HepG2 (cell line): Measurements from ENCODE around the gene MIF. TPM values are rescaled to one million over a fixed set of nuclear protein-coding genes. Genes with fewer than 3 reads are reported as not detected.

Experiments used
- BORCS8-MEF2B ChIP-seq: sonication (generic); formaldehyde crosslinking; IDR thresholded peaks from 2 replicates; pipeline ENCODE4 v1.8.0; 2022; ENCODE audit warnings: mild to moderate bottlenecking, missing genetic modification reagents
- CREB1 ChIP-seq, 2 experiments: fragments of 450-650 bp in 1 of 2; IDR thresholded peaks; 2 replicates each; pipeline ENCODE4 v1.6.1; 2016 to 2017; ENCODE audit warnings: control low read depth in 1 of 2, mild to moderate bottlenecking in 1 of 2, missing compliant biosample characterization in 1 of 2, missing genetic modification characterization in 1 of 2
- EP300 ChIP-seq, 3 experiments: sonication (generic) in 1 of 3; formaldehyde crosslinking in 1 of 3; IDR thresholded peaks; 2 replicates each; pipeline versions ENCODE4 v1.5.1 to v1.6.1; 2011 to 2020; ENCODE audit warnings: low read depth in 2 of 3, low read length in 2 of 3, borderline replicate concordance in 1 of 3, improper control_type of control experiment in 1 of 3, mild to moderate bottlenecking in 1 of 3, missing genetic modification reagents in 1 of 3, moderate library complexity in 1 of 3
- FOXA3 ChIP-seq: IDR thresholded peaks from 2 replicates; pipeline ENCODE4 v1.6.1; 2016; ENCODE audit warnings: missing genetic modification reagents, missing compliant biosample characterization
- HDAC1 ChIP-seq: sonication (generic); formaldehyde crosslinking; IDR thresholded peaks from 2 replicates; pipeline ENCODE4 v1.5.1; 2020; ENCODE audit warnings: mild to moderate bottlenecking, missing genetic modification reagents
- IKZF5 ChIP-seq: IDR thresholded peaks from 2 replicates; pipeline ENCODE4 v1.6.1; 2018; ENCODE audit warnings: missing genetic modification reagents, mild to moderate bottlenecking, missing compliant biosample characterization
- LCORL ChIP-seq, 2 experiments: fragments of 450-650 bp in 1 of 2; sonication (generic) in 1 of 2; formaldehyde crosslinking in 1 of 2; IDR thresholded peaks; 2 replicates each; pipeline versions ENCODE4 v1.5.0 to v1.6.1; 2017 to 2020; ENCODE audit warnings: antibody characterized with exemption in 1 of 2, missing genetic modification reagents in 1 of 2
- MTF2 ChIP-seq: sonication (generic); formaldehyde crosslinking; IDR thresholded peaks from 2 replicates; pipeline ENCODE4 v1.5.0; 2020; ENCODE audit warnings: missing genetic modification reagents, borderline replicate concordance
- NFKB2 ChIP-seq: sonication (generic); formaldehyde crosslinking; IDR thresholded peaks from 2 replicates; pipeline ENCODE4 v1.4.0; 2020; ENCODE audit warnings: missing genetic modification reagents, borderline replicate concordance
- PHF21A ChIP-seq: sonication (generic); formaldehyde crosslinking; IDR thresholded peaks from 2 replicates; pipeline ENCODE4 v1.5.0; 2020; ENCODE audit warnings: mild to moderate bottlenecking, missing genetic modification reagents
- PRPF4 ChIP-seq: fragments of 200-400 bp; formaldehyde crosslinking; IDR thresholded peaks from 2 replicates; pipeline ENCODE4 v1.6.1; 2016; ENCODE audit warnings: low read length, low read depth; ENCODE audit not compliant: poor library complexity, severe bottlenecking
- RAD21 ChIP-seq: fragments of 450-650 bp; formaldehyde crosslinking; IDR thresholded peaks from 2 replicates; pipeline ENCODE4 v1.5.0; 2020; ENCODE audit warnings: mild to moderate bottlenecking
- TAF1 ChIP-seq: sonication (generic); formaldehyde crosslinking; IDR thresholded peaks from 2 replicates; pipeline ENCODE4 v1.4.0; 2020; ENCODE audit warnings: missing genetic modification reagents
- TAF15 ChIP-seq: fragments of 200-400 bp; formaldehyde crosslinking; IDR thresholded peaks from one replicate; pipeline ENCODE4 v1.6.1; 2018; ENCODE audit warnings: mild to moderate bottlenecking, low read depth, low read length; ENCODE audit not compliant: poor library complexity, severe bottlenecking
- TARDBP ChIP-seq: sonication (generic); formaldehyde crosslinking; IDR thresholded peaks from 2 replicates; pipeline ENCODE4 v1.8.0; 2022; ENCODE audit warnings: mild to moderate bottlenecking, missing genetic modification reagents
- TEF ChIP-seq: sonication (generic); formaldehyde crosslinking; IDR thresholded peaks from 2 replicates; pipeline ENCODE4 v1.5.0; 2020; ENCODE audit warnings: missing genetic modification reagents
- XRCC5 ChIP-seq: fragments of 200-400 bp; formaldehyde crosslinking; optimal IDR thresholded peaks from 2 replicates; pipeline ENCODE3; 2017; ENCODE audit warnings: mild to moderate bottlenecking, low read length
- ZKSCAN1 ChIP-seq: fragments of 150-350 bp; IDR thresholded peaks from 2 replicates; pipeline ENCODE4 v1.6.1; 2014; ENCODE audit warnings: low read length
- ZNF232 ChIP-seq: sonication (generic); formaldehyde crosslinking; IDR thresholded peaks from 2 replicates; pipeline ENCODE4 v1.4.0; 2020; ENCODE audit warnings: missing genetic modification reagents, borderline replicate concordance
- ZNF274 ChIP-seq: sonication (generic); formaldehyde crosslinking; IDR thresholded peaks from 2 replicates; pipeline ENCODE4 v1.5.1; 2020; ENCODE audit warnings: mild to moderate bottlenecking, missing genetic modification reagents
- ZNF383 ChIP-seq: sonication (generic); formaldehyde crosslinking; IDR thresholded peaks from 2 replicates; pipeline ENCODE4 v1.4.0; 2020; ENCODE audit warnings: missing genetic modification reagents, mild to moderate bottlenecking, borderline replicate concordance
- ZNF513 ChIP-seq: sonication (generic); formaldehyde crosslinking; conservative IDR thresholded peaks from 2 replicates; pipeline ENCODE4 v1.5.0; 2020; ENCODE audit warnings: missing genetic modification reagents
- ZNF678 ChIP-seq: sonication (generic); formaldehyde crosslinking; IDR thresholded peaks from 2 replicates; pipeline ENCODE4 v1.4.0; 2020; ENCODE audit warnings: mild to moderate bottlenecking, missing genetic modification reagents
- polyA plus RNA-seq, 8 experiments: library from polyadenylated mRNA; depleted of rRNA in 3 of 8; stranded (reverse) in 7 of 8; unstranded in 1 of 8; fragments of >200 nt; fragmentation: Illumina TruSeq in 4 of 8; extraction: Trizol in 4 of 8; gene quantifications; 2 replicates each; pipeline versions ENCODE4 v1.2.1 to v1.2.3, GENCODE V29; 2011 to 2016; ENCODE audit warnings: low read depth in 4 of 8, missing spikeins in 1 of 8, mixed read lengths in 1 of 8; ENCODE audit not compliant: insufficient read depth in 1 of 8
- total RNA-seq, 5 experiments: library from RNA; depleted of rRNA; stranded (reverse); fragments of >200 nt; fragmentation: Illumina TruSeq; extraction: Trizol; gene quantifications; 2 replicates each; pipeline ENCODE4 v1.2.3, GENCODE V29; 2016; ENCODE audit warnings: low read depth in 1 of 5
- TF ChIP-seq, protein P1 (sequence below): sonication (generic); formaldehyde crosslinking; IDR thresholded peaks from 2 replicates; pipeline ENCODE4 v1.8.1; 2023; ENCODE audit warnings: mild to moderate bottlenecking, inconsistent platforms, moderate library complexity, missing genetic modification reagents, borderline replicate concordance

Gene MIF
- total and polyA plus RNA-seq, 2 of the 13 experiments (the other 11 are each of a cell fraction or from before 2014, with no cell fraction given): 634 to 675 TPM

- TF ChIP-seq CREB1 (IDR thresholded peaks at IDR 0.05) (peak; percentile 63; the same call in 1 of the 2 replicates), CREB1 (CRISPR knock-in tag; IDR thresholded peaks at IDR 0.05) (peak; percentile 20; the same call in 1 of the 2 replicates), NFKB2 (peak; percentile 77; the same call in 1 of the 2 replicates), TEF (peak; percentile 47; the same call in 1 of the 2 replicates), PRPF4 (no peak), ZNF678 (CRISPR knock-in tag) (0 out of 2 replicates have a peak, but pooled peaks have one; percentile 27), EP300 (IDR thresholded peaks at IDR 0.05; ENCODE audit: low read depth in 2 of 2, low read length in 2 of 2) (peak in 1 of 2 experiments; percentile 35; a peak in 1 of 4 replicates), EP300 (CRISPR knock-in tag; IDR thresholded peaks at IDR 0.05; ENCODE audit: borderline replicate concordance) (no peak), TARDBP (CRISPR knock-in tag) (0 out of 2 replicates have a peak, but pooled peaks have one; percentile 75), PHF21A (CRISPR knock-in tag) (peak; percentile 67), TAF15 (peak; percentile 86), ZNF232 (CRISPR knock-in tag) (no peak), ZNF513 (peak; percentile 14; the same call in 1 of the 2 replicates), ZNF274 (CRISPR knock-in tag) (peak; percentile 49), FOXA3 (CRISPR knock-in tag) (peak; percentile 14; the same call in 1 of the 2 replicates), ZKSCAN1 (no peak), TAF1 (CRISPR knock-in tag) (peak; percentile 78), IKZF5 (0 out of 2 replicates have a peak, but pooled peaks have one; percentile 29), HDAC1 (CRISPR knock-in tag) (peak; percentile 80), BORCS8-MEF2B (peak; percentile 80; the same call in 1 of the 2 replicates), MTF2 (CRISPR knock-in tag) (0 out of 2 replicates have a peak, but pooled peaks have one; percentile 9), RAD21 (CRISPR knock-in tag) (peak; percentile 48), LCORL (IDR thresholded peaks at IDR 0.05) (no peak), LCORL (CRISPR knock-in tag; IDR thresholded peaks at IDR 0.05) (peak; percentile 58), XRCC5 (peak; percentile 69), ZNF383 (CRISPR knock-in tag) (no peak)
- TF ChIP-seq, protein P1, sequence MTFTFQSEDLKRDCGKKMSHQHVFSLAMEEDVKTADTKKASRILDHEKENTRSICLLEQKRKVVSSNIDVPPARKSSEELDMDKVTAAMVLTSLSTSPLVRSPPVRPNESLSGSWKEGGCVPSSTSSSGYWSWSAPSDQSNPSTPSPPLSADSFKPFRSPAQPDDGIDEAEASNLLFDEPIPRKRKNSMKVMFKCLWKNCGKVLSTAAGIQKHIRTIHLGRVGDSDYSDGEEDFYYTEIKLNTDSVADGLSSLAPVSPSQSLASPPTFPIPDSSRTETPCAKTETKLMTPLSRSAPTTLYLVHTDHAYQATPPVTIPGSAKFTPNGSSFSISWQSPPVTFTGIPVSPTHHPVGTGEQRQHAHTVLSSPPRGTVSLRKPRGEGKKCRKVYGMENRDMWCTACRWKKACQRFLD (CRISPR knock-in tag): peak; percentile 64; the same call in 1 of the 2 replicates
Observed at GRCh38 chr22:23893945-23894709, at the start of gene MIF (continued).
